ENCODE data around the gene WARS2.
"Not testable (repeated sequence)": the region's sequence is repeated elsewhere in the genome, so short reads cannot be mapped to it uniquely, and the experiment has no call there.

Gene WARS2

GRCh38 chr1:119140177-119141019, at the start of gene WARS2:
WARS2 (minus strand) TSS chr1:119140653; CDS start chr1:119140644, 9 bp downstream.
- DNase-seq: peak; percentile 91

GRCh38 chr1:119188926-119189325, 48.5 kb upstream of the WARS2 start:
- DNase-seq: no peak

- no peak for DNase-seq
Observed at GRCh38 chr1:119187416-119187815, 47.0 kb upstream of the WARS2 start.

GRCh38 chr1:119186471-119186870, 46.0 kb upstream of the WARS2 start:
- no peak for DNase-seq

DNA sequence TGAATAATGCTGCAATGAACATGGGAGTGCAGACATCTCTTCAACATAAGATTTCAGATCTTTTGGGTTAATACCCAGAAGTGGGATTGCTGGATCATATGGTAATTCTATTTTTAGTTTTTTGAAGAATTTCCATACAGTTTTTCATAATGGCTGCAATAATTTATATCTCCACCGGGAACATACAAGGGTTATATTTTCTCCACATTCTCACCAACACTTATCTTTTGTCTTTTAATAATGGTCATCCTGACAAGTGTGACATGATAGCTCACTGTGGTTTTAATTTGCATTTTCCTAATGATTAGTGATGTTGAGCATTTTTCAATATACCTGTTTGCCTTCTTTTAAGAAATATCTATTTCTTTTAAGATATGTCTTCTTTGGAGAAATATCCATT, 44.5 kb upstream of the WARS2 start:
- DNase-seq: no peak

DNA sequence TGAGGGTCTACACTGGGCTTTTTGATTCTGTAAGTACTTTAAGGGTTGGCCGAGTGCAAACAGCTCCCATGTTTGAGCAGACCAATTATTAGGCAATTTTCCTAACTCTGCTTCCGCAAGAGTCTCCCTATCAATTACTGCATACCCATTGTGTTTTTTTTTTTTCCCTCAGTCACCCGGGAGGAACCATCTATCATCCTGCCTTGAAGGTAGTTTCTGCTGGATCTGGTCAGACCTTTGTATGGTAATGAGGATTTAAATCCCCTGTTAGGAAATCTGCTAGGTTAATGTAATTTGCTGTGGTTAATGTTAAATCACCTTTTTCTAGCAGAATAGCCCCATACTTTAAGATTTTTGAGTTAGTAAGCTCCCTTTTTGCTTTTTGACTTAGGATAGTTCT, 40.8 kb upstream of the WARS2 start:
- no peak for DNase-seq

GRCh38 chr1:119179051-119179450, 38.6 kb upstream of the WARS2 start:
- no peak for DNase-seq

- DNase-seq: not testable (repeated sequence)
Observed at GRCh38 chr1:119172927-119173326, 32.5 kb upstream of the WARS2 start.

DNA sequence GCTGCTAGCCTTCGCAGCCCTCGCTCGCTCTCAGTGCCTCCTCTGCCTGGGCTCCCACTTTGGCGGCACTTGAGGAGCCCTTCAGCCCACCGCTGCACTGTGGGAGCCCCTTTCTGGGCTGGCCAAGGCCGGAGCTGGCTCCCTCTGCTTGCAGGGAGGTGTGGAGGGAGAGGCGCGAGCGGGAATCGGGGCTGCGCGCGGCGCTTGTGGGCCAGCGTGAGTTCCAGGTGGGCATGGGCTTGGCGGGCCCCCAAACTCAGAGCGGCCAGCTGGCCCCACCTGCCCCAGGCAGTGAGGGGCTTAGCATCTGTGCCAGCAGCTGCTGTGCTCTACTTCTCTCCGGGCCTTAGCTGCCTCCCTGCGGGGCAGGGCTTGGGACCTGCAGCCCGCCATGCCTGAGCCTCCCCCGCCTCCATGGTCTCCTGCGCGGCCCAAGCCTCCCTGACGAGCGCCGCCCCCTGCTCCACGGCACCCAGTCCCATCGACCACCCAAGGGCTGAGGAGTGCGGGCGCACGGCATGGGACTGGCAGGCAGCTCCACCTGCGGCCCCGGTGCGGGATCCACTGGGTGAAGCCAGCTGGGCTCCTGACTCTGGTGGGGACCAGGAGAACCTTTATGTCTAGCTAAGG, 31.0 kb upstream of the WARS2 start:
- not testable (repeated sequence) for DNase-seq

GRCh38 chr1:119163396-119163795, 22.9 kb upstream of the WARS2 start:
- DNase-seq: no peak

- no peak for DNase-seq
Observed at GRCh38 chr1:119160866-119161265, 20.4 kb upstream of the WARS2 start.

DNA sequence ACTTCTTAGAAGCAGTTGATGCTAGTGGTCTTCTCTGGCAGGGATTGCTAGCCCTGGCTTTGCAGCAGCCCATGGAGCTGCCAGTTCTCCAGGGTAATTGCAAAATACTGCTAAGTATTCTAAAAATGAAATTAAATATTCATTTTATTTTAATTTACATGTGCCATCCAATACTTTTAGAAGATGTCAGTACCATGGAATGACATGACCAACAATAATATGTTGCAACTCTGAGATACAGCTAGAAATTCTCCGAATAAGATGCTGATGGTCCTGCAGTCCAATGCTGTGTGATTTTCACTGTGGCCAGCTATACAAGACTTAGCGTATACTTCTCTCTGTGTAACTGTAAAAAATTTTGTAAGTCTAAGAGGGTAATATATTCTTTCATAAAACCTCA, 20.0 kb upstream of the WARS2 start:
- no peak for DNase-seq

DNA sequence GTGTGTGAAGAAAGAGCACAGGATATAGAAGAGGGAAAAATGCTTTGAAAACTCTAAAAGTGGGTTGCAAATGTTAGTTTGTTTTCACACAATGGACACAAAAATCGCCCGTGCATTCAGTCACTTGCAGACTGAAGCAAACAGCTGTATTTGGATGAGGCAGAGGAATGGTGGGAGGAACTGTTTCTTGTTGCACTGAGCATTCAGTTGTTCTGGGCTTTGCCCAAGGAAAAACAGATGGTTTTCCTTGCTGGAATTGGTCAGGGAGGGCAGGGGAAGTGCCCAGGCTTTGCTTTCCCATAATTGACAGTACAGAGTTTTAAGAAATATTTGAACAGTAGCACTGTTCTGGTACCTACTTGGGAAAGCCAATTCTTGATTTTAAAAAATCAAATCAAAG, 19.5 kb upstream of the WARS2 start:
- DNase-seq: no peak

- DNase-seq: no peak
Observed at GRCh38 chr1:119159111-119159510, 18.7 kb upstream of the WARS2 start.

DNA sequence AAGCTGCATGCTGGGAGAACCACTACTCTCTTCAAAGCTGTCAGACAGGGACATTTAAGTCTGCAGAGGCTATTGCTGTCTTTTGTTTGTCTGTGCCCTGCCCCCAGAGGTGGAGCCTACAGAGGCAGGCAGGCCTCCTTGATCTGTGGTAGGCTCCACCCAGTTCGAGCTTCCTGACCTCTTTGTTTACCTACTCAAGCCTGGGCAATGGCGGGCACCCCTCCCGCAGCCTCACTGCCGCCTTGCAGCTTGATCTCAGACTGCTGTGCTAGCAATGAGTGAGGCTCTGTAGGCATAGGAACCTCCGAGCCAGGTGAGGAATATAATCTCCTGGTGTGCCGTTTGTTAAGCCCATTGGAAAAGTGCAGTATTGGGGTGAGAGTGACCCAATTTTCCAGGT, 16.3 kb upstream of the WARS2 start:
- DNase-seq: not testable (repeated sequence)

GRCh38 chr1:119155069-119155468, 14.6 kb upstream of the WARS2 start:
- not testable (repeated sequence) for DNase-seq

GRCh38 chr1:119150150-119150549, 9.7 kb upstream of the WARS2 start:
- DNase-seq: no peak

DNA sequence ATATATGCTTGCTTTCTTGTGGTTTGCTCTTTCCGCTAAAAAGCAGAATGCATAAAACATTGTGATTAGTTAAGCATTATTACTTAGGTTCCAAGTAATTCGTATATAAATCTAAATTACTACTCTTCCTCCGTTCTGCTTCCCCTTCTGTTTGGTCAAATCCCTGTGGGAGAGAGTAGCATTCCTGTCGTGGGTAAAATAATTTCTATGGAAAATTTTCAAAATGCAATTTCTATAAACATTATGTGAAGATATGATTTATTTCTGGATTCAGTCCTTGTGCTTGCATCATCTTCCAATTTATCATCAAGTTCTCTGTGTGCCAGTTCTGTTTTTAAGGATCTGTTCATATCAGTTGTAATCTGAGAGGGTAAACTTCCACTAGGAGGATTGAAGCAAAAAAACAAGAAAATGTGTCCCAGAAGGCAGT, 7.2 kb upstream of the WARS2 start:
- DNase-seq: no peak

GRCh38 chr1:119146466-119146865, 6.0 kb upstream of the WARS2 start:
- no peak for DNase-seq

DNA sequence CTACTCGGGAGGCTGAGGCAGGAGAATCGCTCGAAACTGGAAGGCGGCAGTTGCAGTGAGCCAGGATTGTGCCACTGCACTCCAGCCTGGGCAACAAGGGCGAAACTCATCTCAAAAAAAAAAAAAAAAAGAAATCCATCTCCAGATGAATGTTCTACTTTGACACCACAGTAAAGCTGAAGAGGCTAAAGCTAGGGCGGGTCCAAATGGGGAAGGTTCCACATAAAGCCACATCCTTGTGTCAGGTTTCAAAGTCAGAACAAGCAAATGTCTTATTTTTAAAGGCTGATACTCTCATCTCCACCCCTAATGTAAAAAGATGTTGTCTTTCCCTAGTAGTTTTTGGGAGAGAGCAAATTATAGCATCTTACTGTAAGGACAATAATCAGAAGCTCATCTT, 4.4 kb upstream of the WARS2 start:
- no peak for DNase-seq

DNA sequence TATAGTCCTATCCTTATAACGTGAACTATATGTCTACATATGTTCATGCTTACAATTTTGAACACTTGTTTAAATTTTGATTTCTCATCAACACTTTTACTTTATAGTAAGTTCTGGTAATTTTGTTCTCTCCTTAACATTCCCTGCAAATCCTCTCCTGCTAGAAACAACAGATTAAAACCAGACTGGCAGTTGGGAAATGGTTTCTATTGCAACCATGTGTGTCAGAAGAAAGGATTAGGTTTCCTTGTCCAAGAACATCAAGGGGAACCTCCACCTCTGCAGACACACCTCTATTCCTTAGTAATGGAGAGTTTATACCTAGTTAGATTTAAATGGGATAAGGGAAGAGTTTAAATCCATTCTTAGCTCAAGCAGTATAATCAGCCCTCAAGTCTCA, 3.3 kb upstream of the WARS2 start:
- no peak for DNase-seq

DNA sequence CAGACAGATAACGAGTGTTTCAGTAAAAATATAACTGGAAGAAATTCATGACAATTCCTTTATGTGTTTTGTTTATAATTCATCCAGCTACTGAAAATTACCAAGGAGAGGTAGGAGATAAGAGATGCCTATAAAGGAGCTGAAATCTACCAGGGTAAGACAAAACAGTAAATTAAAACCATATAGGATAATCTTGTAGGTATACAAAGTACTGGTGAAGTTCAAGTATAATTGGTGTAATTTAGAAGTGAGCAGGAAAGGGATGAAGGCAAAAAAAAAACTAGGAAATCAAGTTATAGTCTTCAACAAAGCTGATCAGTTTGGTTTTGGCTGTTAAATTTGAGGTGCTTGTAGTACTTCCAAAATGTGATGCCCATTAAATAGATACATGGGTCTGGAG, 1.2 kb upstream of the WARS2 start:
- DNase-seq: no peak

DNA sequence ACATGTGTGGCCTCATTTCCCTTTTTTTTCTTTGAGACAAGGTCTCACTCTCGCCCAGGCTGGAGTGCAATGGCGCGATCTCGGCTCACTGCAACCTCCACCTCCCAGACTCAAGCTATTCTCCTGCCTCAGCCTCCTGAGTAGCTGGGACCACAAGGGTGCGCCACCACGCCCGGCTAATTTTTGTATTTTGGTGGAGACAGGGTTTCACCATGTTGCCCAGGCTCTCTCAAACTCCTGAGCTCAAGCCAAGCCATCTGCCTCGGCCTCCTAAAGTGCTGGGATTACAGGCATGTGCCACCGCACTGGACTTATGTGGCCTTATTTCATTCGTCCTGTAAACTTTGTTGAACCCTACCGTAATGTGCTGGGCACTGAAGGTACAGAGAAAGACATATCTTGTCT, 569 bp upstream of the WARS2 start:
- DNase-seq: peak; percentile 4

- no peak for DNase-seq
Observed at GRCh38 chr1:119139857-119140176, 636 bp downstream of the WARS2 start.

- no peak for DNase-seq
Observed at GRCh38 chr1:119139403-119139802, 1.1 kb downstream of the WARS2 start.

Measured in NCI-H524 treated with DMSO at 0.1 percent for 48 hours (cell line).